H9 (cell line): Measurements from ENCODE around the gene ERI3. TPM values are rescaled to one million over a fixed set of nuclear protein-coding genes. Genes with fewer than 3 reads are reported as not detected.

Source experiments
- DNase-seq: peaks from one replicate; pipeline ENCODE4 v3.0.0-alpha.2; 2017
- H2AFZ ChIP-seq: one replicate; pipeline ENCODE4 v1.6.1; 2013; ENCODE audit warnings: mild to moderate bottlenecking, low read length, control low read depth, moderate library complexity
- H2AK5ac ChIP-seq: 2 replicates; pipeline ENCODE4 v1.6.1; 2013; ENCODE audit warnings: low read length, control low read depth, mixed read lengths; ENCODE audit not compliant: insufficient read length
- H2BK120ac ChIP-seq: one replicate; pipeline ENCODE4 v1.6.1; 2013; ENCODE audit warnings: low read depth, mild to moderate bottlenecking, low read length, control low read depth, inconsistent platforms; ENCODE audit not compliant: poor library complexity, severe bottlenecking
- H2BK12ac ChIP-seq: 2 replicates; pipeline ENCODE4 v1.6.1; 2013; ENCODE audit warnings: low read length, control low read depth, mixed read lengths, low read depth; ENCODE audit not compliant: insufficient read length
- H2BK15ac ChIP-seq: 2 replicates; pipeline ENCODE4 v1.6.1; 2013; ENCODE audit warnings: low read depth, low read length, control low read depth
- H2BK20ac ChIP-seq: one replicate; pipeline ENCODE4 v1.6.1; 2013; ENCODE audit warnings: low read depth, mild to moderate bottlenecking, low read length, control low read depth, inconsistent platforms; ENCODE audit not compliant: poor library complexity, severe bottlenecking
- H2BK5ac ChIP-seq: 2 replicates; pipeline ENCODE4 v1.6.1; 2013; ENCODE audit warnings: low read length, control low read depth, mixed read lengths; ENCODE audit not compliant: insufficient read length
- H3K14ac ChIP-seq: 2 replicates; pipeline ENCODE4 v1.6.1; 2013; ENCODE audit warnings: low read length, control low read depth; ENCODE audit not compliant: insufficient read depth
- H3K18ac ChIP-seq: 2 replicates; pipeline ENCODE4 v1.6.1; 2013; ENCODE audit warnings: low read depth, mild to moderate bottlenecking, mixed read lengths, low read length, control low read depth; ENCODE audit not compliant: insufficient read length
- H3K23ac ChIP-seq: 2 replicates; pipeline ENCODE4 v1.6.1; 2013; ENCODE audit warnings: low read length, control low read depth, mixed read lengths, low read depth; ENCODE audit not compliant: insufficient read length
- H3K23me2 ChIP-seq: 2 replicates; pipeline ENCODE4 v1.6.1; 2013; ENCODE audit warnings: low read depth, mild to moderate bottlenecking, mixed read lengths, low read length, control low read depth; ENCODE audit not compliant: insufficient read length, poor library complexity, severe bottlenecking
- H3K27ac ChIP-seq: 2 replicates; pipeline ENCODE4 v1.5.1; 2013; ENCODE audit warnings: low read length, control low read depth, mixed read lengths, low read depth; ENCODE audit not compliant: insufficient read length
- H3K27me3 ChIP-seq: 2 replicates; pipeline ENCODE4 v1.6.1; 2013; ENCODE audit warnings: low read length, control low read depth, inconsistent platforms; ENCODE audit not compliant: insufficient read depth
- H3K4ac ChIP-seq: 2 replicates; pipeline ENCODE4 v1.6.1; 2013; ENCODE audit warnings: low read depth, mild to moderate bottlenecking, control low read depth, inconsistent platforms, low read length, moderate library complexity
- H3K4me1 ChIP-seq: 2 replicates; pipeline ENCODE4 v1.6.1; 2013; ENCODE audit warnings: low read length, control low read depth, inconsistent platforms; ENCODE audit not compliant: insufficient read depth
- H3K4me2 ChIP-seq: 2 replicates; pipeline ENCODE4 v1.6.1; 2013; ENCODE audit warnings: low read length, control low read depth, mixed read lengths; ENCODE audit not compliant: insufficient read length, insufficient read depth
- H3K56ac ChIP-seq: 2 replicates; pipeline ENCODE4 v1.6.1; 2013; ENCODE audit warnings: low read depth, mild to moderate bottlenecking, mixed read lengths, low read length, control low read depth; ENCODE audit not compliant: insufficient read length
- H3K79me1 ChIP-seq: 2 replicates; pipeline ENCODE4 v1.6.1; 2013; ENCODE audit warnings: low read depth, mild to moderate bottlenecking, moderate library complexity, low read length, control low read depth, inconsistent platforms; ENCODE audit not compliant: insufficient read depth, poor library complexity, severe bottlenecking
- H3K79me2 ChIP-seq: 2 replicates; pipeline ENCODE4 v1.6.1; 2013; ENCODE audit warnings: low read length, control low read depth, inconsistent platforms; ENCODE audit not compliant: insufficient read depth
- H3K9ac ChIP-seq: 2 replicates; pipeline ENCODE4 v1.6.1; 2013; ENCODE audit warnings: low read length, control low read depth, mixed read lengths; ENCODE audit not compliant: insufficient read length; ENCODE audit errors: extremely low read depth
- H3K9me3 ChIP-seq: one replicate; pipeline ENCODE4 v1.6.1; 2013; ENCODE audit warnings: low read depth, low read length, inconsistent platforms; ENCODE audit not compliant: control insufficient read depth
- H3T11ph ChIP-seq: one replicate; pipeline ENCODE4 v1.6.1; 2013; ENCODE audit warnings: mild to moderate bottlenecking, low read length, control low read depth, inconsistent platforms
- H4K20me1 ChIP-seq: one replicate; pipeline ENCODE4 v1.6.1; 2013; ENCODE audit not compliant: control insufficient read depth, insufficient read length, insufficient read depth
- H4K5ac ChIP-seq: 2 replicates; pipeline ENCODE4 v1.6.1; 2013; ENCODE audit warnings: low read depth, mild to moderate bottlenecking, mixed read lengths, low read length, control low read depth; ENCODE audit not compliant: insufficient read length
- H4K8ac ChIP-seq: replicated peaks from 2 replicates; pipeline ENCODE4 v1.6.1; 2013; ENCODE audit warnings: low read length, control low read depth, mixed read lengths, low read depth; ENCODE audit not compliant: insufficient read length
- H4K91ac ChIP-seq: 2 replicates; pipeline ENCODE4 v1.6.1; 2013; ENCODE audit warnings: low read depth, mild to moderate bottlenecking, moderate library complexity, mixed read lengths, low read length, control low read depth; ENCODE audit not compliant: insufficient read length
- H3K27ac Mint-ChIP-seq, 3 experiments: 2 replicates in 2 of 3; 3 replicates in 1 of 3; pipeline ENCODE4 v1.8.0; 2020 to 2021; ENCODE audit warnings: mixed read lengths in 3 of 3, mild to moderate bottlenecking in 1 of 3, moderate library complexity in 1 of 3
- H3K27me3 Mint-ChIP-seq: 2 replicates; pipeline ENCODE4 v1.8.0; 2021; ENCODE audit warnings: low read depth, mild to moderate bottlenecking, moderate library complexity, mixed read lengths
- H3K36me3 Mint-ChIP-seq, 3 experiments: 2 replicates in 2 of 3; 3 replicates in 1 of 3; pipeline ENCODE4 v1.8.0; 2020 to 2021; ENCODE audit warnings: low read depth in 3 of 3, mixed read lengths in 3 of 3; ENCODE audit not compliant: insufficient read depth in 1 of 3
- H3K4me1 Mint-ChIP-seq, 2 experiments: 2 replicates each; pipeline ENCODE4 v1.8.0; 2020; ENCODE audit warnings: mixed read lengths in 2 of 2
- H3K4me3 Mint-ChIP-seq, 2 experiments: 2 replicates in 1 of 2; 3 replicates in 1 of 2; pipeline ENCODE4 v1.8.0; 2020 to 2021; ENCODE audit warnings: mild to moderate bottlenecking in 2 of 2, mixed read lengths in 2 of 2, moderate library complexity in 1 of 2
- H3K9me3 Mint-ChIP-seq, 2 experiments: 2 replicates in 1 of 2; 3 replicates in 1 of 2; pipeline ENCODE4 v1.8.0; 2020; ENCODE audit warnings: mild to moderate bottlenecking in 2 of 2, mixed read lengths in 2 of 2, moderate library complexity in 1 of 2
- CTCF ChIP-seq: fragments of 200-600 bp; sonication (generic); conservative IDR thresholded peaks from 3 replicates; pipeline ENCODE4 v1.8.0; 2021; ENCODE audit warnings: antibody characterized with exemption, mild to moderate bottlenecking
- WGBS: extraction: QIAGEN DNeasy Blood & Tissue Kit; methylation state at CpG from one replicate; pipeline ENCODE4 v1.1.7; 2013; ENCODE audit warnings: missing lambda C conversion rate, low lambda C conversion rate, mixed read lengths; ENCODE audit not compliant: insufficient read length; ENCODE audit errors: extremely low coverage; 5-methylcytosine and 5-hydroxymethylcytosine counted together
- total RNA-seq: library from RNA; stranded (reverse); gene quantifications from 2 replicates; pipeline ENCODE4 v1.2.1, GENCODE V29; 2021

Gene ERI3
- total RNA-seq, 1 experiment from 2014 or later, result 61.6 TPM

GRCh38 chr1:44265656-44266358, 89.2 kb downstream of the ERI3 start:
- H3K4me1 Mint-ChIP-seq, result peaks cover 23 to 29% of the 10 kb centered on the region in 2 experiments
- H3K27ac Mint-ChIP-seq, result peak overlapping the region in 1 of 3 experiments; percentile 70; a peak in 1 of 7 replicates
- no peak overlapping the region for H4K5ac ChIP-seq
- TF ChIP-seq CTCF, result no peak
- H3K79me1 ChIP-seq, result no peaks in the 10 kb centered on the region
- no peak overlapping the region for H2BK5ac ChIP-seq
- H2AK5ac ChIP-seq, result no peak overlapping the region
- H3K14ac ChIP-seq, result no peak overlapping the region
- no peak overlapping the region for H3K23ac ChIP-seq
- H3K36me3 Mint-ChIP-seq, result peaks cover 0 to 2% (median 0%) of the 10 kb centered on the region in 3 experiments; a peak in 4 of 7 replicates
- H3K56ac ChIP-seq, result no peak overlapping the region
- H4K8ac ChIP-seq, result no peak overlapping the region
- no peaks in the 10 kb centered on the region for H3K27me3 ChIP-seq
- no peak overlapping the region for H2BK15ac ChIP-seq
- H3K18ac ChIP-seq, result no peak overlapping the region
- no peak overlapping the region for H2BK20ac ChIP-seq
- no peaks in the 10 kb centered on the region for H3K23me2 ChIP-seq
- H2BK12ac ChIP-seq, result no peak overlapping the region
- no CpG with 5 or more reads among the region's 1 CpG for WGBS
- H3T11ph ChIP-seq, result no peak overlapping the region
- H3K9me3 ChIP-seq, result no peaks in the 10 kb centered on the region
- H3K4ac ChIP-seq, result no peak overlapping the region
- H3K4me1 ChIP-seq, result peaks cover 4% of the 10 kb centered on the region; the same call in 1 of the 2 replicates
- H3K4me2 ChIP-seq, result no peak overlapping the region
- no peak overlapping the region for H2AFZ ChIP-seq
- no peak for DNase-seq
- H3K27ac ChIP-seq, result no peak overlapping the region
- no peak overlapping the region for H3K9ac ChIP-seq
- no peaks in the 10 kb centered on the region for H3K27me3 Mint-ChIP-seq
- no peak overlapping the region for H2BK120ac ChIP-seq
- no peaks in the 10 kb centered on the region for H3K79me2 ChIP-seq
- H3K9me3 Mint-ChIP-seq, result no peaks in the 10 kb centered on the region
- no peak overlapping the region for H3K4me3 Mint-ChIP-seq
- no peaks in the 10 kb centered on the region for H4K20me1 ChIP-seq
- H4K91ac ChIP-seq, result no peak overlapping the region
